EH (cell line): ENCODE measurements around the gene PDZRN4.
"Not testable (repeated sequence)": the region's sequence is repeated elsewhere in the genome, so short reads cannot be mapped to it uniquely, and the experiment has no call there.

ENCODE experiments used
- DNase-seq: peaks from one replicate; pipeline ENCODE4 v3.0.0-alpha.2; 2015; ENCODE audit warnings: low read depth

Gene PDZRN4

GRCh38 chr12:41564816-41565215 is 376.7 kb downstream of the PDZRN4 start:
- peak; percentile 0 for DNase-seq

DNA sequence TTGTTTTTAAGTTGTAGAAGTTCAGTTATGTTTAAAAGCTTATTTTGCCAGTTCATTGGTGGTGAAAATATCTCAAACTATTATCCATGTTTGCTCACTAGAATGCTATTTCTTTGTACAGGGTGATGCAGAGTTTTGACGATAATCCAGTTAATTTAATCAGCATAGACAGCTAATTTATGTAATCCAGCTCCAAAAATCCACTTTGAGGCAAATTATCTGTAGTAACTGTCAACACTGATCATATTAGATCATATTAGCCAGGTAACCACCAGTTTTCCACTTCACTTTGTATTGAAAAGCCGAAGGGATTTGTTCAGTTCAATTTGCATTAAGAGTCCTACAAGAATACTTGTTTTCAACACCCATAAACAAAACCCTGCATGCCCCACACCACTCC is 378.6 kb downstream of the PDZRN4 start:
- DNase-seq = no peak

DNA sequence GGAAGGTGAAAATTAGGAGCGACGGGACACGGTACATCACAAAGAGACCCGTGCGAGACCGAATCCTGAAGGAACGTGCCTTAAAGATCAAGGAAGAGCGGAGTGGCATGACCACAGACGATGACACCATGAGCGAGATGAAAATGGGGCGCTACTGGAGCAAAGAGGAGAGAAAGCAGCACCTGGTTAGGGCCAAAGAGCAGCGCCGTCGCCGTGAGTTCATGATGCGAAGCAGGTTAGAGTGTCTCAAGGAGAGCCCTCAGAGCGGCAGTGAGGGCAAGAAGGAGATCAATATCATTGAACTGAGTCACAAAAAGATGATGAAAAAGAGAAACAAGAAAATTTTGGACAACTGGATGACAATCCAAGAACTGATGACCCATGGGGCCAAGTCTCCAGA is 385.3 kb downstream of the PDZRN4 start:
- no peak for DNase-seq

- DNase-seq = no peak
Observed at GRCh38 chr12:41576925-41577324, 388.8 kb downstream of the PDZRN4 start.

DNA sequence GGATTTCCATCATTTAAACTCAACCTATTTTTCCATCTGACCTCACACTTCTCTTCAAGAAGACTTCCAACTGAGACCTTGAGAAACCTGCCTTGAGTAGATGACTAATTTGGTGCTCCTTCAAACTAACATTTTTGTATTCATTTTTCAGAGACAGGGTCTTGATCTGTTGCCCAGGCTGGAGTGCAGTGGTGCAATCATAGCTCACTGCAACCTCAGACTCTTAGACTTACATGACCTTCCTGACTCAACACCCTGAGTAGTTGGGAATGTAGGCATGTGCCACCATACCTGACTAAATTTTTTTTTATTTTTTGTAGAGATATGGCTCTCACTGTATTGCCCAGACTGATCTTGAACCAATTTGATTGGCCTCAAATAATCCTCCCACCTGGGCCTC is 389.9 kb downstream of the PDZRN4 start:
- DNase-seq = no peak

DNA sequence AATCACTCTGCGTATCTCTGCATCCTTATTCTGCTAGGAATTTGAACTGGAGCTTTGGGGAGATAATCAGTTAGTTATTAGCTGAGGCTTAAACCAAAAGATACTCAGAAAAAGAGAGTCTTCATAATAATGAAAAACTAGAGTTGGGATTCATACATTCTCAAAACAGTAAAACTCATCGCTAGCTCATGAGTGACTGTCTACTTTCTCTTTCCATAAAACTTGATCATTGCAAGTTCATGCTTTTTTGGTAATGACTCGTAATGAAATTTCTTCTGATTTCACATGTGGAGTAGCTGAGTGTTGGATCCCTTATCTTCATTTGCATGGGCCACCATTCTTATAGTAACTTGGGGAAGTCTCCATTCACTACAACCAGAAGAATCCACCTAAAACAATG is 397.7 kb downstream of the PDZRN4 start:
- DNase-seq = no peak

DNA sequence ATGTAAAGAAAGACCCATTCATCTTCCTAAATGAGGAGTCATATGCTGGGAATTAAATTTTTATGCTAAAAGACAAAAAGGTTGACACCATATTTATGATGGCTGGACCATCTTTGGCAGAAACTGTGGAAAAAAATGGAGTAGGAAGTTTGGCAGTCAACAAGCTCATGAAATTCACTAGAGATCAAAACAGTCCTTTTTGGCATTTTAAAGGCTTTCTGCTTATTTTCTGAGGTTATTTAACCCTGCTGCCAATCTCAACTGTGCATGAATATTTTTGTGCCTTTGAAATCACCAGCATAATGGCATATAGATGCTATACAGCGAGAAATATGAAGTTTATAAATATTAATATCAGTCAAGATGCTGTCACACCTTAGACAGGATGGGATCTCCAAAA is 399.5 kb downstream of the PDZRN4 start:
- no peak for DNase-seq

DNA sequence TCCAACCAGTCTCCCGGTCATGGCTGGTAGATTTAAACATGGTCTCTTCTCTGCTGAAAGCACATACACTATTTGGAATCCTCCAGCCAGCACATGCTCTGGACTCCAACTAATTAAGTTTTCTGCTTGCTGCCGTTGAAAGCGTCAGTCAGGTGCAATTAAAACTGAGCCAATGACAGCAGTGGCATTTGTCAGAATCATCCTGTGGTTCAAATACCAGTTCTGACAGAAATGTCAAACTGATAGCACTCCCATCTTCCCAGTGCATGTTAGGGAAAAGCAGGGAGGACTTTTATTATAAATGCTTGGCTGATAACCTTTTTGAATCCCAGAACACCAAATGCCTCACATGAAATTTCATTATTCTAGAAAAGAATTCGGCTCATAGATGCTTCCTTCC is 401.8 kb downstream of the PDZRN4 start:
- no peak for DNase-seq

DNA sequence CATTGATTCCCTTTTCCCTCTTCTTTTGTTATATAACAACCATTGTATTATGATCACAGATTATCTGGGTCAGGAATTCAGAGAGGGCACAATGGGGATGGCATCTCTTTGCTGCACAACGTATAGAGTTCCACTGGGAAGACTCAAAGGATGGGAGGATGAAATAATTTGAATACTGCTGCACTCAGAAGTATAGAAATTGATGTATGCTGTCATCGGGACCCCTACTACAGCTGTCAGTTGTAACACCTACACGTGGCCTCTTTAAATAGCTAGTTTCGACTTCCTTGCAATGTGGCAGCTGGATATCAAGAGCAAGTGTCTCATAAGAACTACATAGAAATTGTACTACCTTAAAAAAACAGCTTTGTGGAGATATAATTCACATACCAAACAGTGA is 408.1 kb downstream of the PDZRN4 start:
- no peak for DNase-seq

DNA sequence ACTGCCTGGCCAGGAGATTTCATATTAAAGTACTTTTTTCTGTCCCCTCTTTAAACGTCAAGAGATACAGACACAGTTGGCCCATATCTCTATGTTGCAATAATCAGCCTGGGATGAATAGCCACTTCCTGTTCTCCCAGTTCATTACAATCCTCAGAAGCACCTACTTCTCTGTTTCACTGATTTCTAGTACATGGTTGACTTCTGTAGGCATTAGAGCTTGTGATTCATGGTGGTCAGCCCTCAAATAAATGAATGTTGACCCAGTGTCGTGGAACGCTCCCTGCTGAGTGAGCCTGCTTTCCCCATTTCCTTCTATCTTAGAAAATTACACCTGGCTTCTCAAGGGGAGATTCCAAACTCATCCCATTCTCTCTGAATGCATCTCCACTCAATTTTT is 416.7 kb downstream of the PDZRN4 start:
- no peak for DNase-seq

- DNase-seq = no peak
Observed at GRCh38 chr12:41605545-41606305, 417.6 kb downstream of the PDZRN4 start.

- DNase-seq = no peak
Observed at GRCh38 chr12:41606468-41607445, 418.6 kb downstream of the PDZRN4 start.

- no peak for DNase-seq
Observed at GRCh38 chr12:41612892-41613557, 424.9 kb downstream of the PDZRN4 start.

DNA sequence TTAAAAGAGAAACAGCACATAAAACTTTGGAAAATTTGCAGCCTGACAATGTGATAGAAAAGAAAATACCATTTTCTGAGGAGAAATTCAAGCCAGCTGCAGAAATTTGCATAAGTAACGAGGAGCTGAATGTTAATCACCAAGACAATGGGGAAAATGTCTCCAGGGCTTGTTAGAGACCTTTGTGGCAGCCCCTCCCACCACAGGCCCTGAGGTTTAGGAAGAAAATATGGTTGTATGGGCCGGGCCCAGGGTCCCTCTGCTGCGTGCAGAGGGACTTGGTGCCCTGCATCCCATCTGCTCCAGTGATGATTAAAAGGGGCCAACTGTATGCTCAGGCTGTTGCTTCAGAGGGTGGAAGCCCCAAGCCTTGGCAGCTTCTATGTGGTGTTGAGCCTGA is 427.1 kb downstream of the PDZRN4 start:
- DNase-seq = not testable (repeated sequence)

GRCh38 chr12:41619705-41620104 is 431.6 kb downstream of the PDZRN4 start:
- DNase-seq = no peak

- no peak for DNase-seq
Observed at GRCh38 chr12:41621291-41621690, 433.2 kb downstream of the PDZRN4 start.
